ENCODE measurements around the gene EPC1.

The EPC1 gene

DNA sequence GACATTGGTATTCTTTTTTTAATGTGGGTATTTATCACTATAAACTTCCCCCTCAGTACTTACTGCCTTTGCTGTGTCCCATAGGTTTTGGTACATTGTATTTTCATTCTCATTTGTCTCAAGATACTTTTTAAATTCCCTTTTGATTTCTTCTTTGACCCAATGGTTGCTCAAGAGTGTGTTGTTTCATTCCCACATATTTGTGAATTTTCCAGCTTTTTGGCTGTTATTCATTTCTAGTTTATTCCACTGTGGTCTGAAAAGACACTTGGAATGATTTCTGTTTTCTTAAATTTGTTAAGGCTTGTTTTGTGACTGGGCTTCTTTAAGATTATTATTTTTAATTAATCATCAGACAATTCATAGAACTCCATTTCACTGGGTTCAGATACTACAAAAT, 105.0 kb downstream of the EPC1 start (continued):
- TF ChIP-seq ZNF654 (tag by site-specific recombination; IDR thresholded peaks at IDR 0.05; ENCODE audit: low read depth) (no peak), ZNF600 (tag by site-specific recombination; IDR thresholded peaks at IDR 0.05) (no peak), YY1 (tag by site-specific recombination; IDR thresholded peaks at IDR 0.05) (no peak), ZNF174 (tag by site-specific recombination; IDR thresholded peaks at IDR 0.05) (no peak), ZNF621 (tag by site-specific recombination; IDR thresholded peaks at IDR 0.05) (no peak), ZNF785 (tag by site-specific recombination; IDR thresholded peaks at IDR 0.05) (no peak), OVOL3 (tag by site-specific recombination; IDR thresholded peaks at IDR 0.05) (no peak)
- TF ChIP-seq, protein P1, sequence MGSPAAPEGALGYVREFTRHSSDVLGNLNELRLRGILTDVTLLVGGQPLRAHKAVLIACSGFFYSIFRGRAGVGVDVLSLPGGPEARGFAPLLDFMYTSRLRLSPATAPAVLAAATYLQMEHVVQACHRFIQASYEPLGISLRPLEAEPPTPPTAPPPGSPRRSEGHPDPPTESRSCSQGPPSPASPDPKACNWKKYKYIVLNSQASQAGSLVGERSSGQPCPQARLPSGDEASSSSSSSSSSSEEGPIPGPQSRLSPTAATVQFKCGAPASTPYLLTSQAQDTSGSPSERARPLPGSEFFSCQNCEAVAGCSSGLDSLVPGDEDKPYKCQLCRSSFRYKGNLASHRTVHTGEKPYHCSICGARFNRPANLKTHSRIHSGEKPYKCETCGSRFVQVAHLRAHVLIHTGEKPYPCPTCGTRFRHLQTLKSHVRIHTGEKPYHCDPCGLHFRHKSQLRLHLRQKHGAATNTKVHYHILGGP (tag by site-specific recombination; IDR thresholded peaks at IDR 0.05) = no peak
- TF ChIP-seq, protein P2, sequence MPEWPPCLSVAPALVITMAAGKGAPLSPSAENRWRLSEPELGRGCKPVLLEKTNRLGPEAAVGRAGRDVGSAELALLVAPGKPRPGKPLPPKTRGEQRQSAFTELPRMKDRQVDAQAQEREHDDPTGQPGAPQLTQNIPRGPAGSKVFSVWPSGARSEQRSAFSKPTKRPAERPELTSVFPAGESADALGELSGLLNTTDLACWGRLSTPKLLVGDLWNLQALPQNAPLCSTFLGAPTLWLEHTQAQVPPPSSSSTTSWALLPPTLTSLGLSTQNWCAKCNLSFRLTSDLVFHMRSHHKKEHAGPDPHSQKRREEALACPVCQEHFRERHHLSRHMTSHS (tag by site-specific recombination; IDR thresholded peaks at IDR 0.05) = no peak

DNA sequence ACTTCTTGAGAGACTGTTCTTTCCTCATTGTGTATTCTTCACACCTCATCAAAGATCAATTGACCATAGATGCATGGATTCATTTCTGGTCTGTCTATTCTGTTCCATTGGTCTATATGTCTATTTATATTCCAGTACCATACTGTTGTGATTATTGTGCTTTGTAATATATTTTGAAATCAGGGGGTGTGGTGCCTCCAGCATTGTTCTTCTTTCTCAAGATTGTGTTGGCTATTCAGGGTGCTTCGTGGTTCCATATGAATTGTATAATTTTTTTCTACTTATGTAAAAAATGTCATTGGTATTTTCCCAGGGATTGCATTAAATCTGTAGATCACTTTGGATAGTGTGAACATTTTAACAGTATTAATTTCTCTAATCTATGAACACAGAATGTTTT, 106.5 kb downstream of the EPC1 start:
- no peak overlapping the region for H3K27ac ChIP-seq (ENCODE audit: extremely low read depth, low read depth, low read length)
- H3K4me1 ChIP-seq (ENCODE audit: control insufficient read depth, insufficient read depth, low read length) = no peaks in the 10 kb centered on the region
- POLR2A ChIA-PET = no interaction called here
- no peaks in the 10 kb centered on the region for H3K9me3 ChIP-seq (ENCODE audit: control insufficient read depth, insufficient read depth, low read depth, low read length)
- H3K36me3 ChIP-seq (ENCODE audit: control insufficient read depth in 2 of 2, insufficient read depth in 1 of 2, low read length in 2 of 2) = no peaks in the 10 kb centered on the region
- CTCF ChIA-PET = interaction anchor here (0.7 kb wide), 1 partner anchor 105 kb away, joined by 3 read pairs; no protein-coding TSS in a partner anchor
- no peak overlapping the region for H3K4me3 ChIP-seq (ENCODE audit: low read depth, low read length)
- TF ChIP-seq ZSCAN30 (tag by site-specific recombination; IDR thresholded peaks at IDR 0.05) = no peak
- no peak for TF ChIP-seq ZNF10 (tag by site-specific recombination; IDR thresholded peaks at IDR 0.05)
- TF ChIP-seq ZNF302 (tag by site-specific recombination; IDR thresholded peaks at IDR 0.05; ENCODE audit: low read depth) = no peak

DNA sequence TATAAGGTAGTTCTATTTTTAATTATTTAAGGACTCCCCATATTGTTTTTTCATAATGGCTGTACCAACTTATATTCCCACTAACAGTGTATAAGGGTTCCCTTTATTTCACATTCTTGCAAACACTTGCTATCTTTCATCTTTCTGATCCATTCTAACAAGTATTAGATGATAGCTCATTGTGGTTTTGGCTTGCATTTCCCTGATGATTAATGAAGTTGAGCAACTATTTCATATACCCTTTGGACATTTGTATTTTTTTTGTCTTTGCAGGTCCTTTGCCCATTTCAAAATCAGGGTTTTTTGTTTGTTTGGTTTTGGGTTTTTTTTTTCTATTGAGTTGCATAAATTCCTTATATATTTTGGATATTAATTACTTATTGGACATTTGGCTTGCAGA, 107.2 kb downstream of the EPC1 start:
- Histone ChIP-seq H3K36me3 (ENCODE audit: control insufficient read depth in 2 of 2, insufficient read depth in 1 of 2, low read length in 2 of 2) (no peaks in the 10 kb centered on the region), H3K9me3 (ENCODE audit: control insufficient read depth, insufficient read depth, low read depth, low read length) (no peaks in the 10 kb centered on the region), H3K27ac (ENCODE audit: extremely low read depth, low read depth, low read length) (no peak overlapping the region), H3K4me1 (ENCODE audit: control insufficient read depth, insufficient read depth, low read length) (no peaks in the 10 kb centered on the region), H3K4me3 (ENCODE audit: low read depth, low read length) (no peak overlapping the region)
- CTCF ChIA-PET = no interaction called here
- POLR2A ChIA-PET = no interaction called here
- TF ChIP-seq ZNF239 (tag by site-specific recombination; IDR thresholded peaks at IDR 0.05) (no peak), ZNF354C (tag by site-specific recombination; IDR thresholded peaks at IDR 0.05; ENCODE audit: borderline replicate concordance, low read depth) (no peak), ZNF776 (tag by site-specific recombination; IDR thresholded peaks at IDR 0.05; ENCODE audit: borderline replicate concordance) (no peak), ZNF555 (tag by site-specific recombination; conservative IDR thresholded peaks at IDR 0.05) (no peak), ZNF404 (tag by site-specific recombination; IDR thresholded peaks at IDR 0.05) (no peak), ZNF133 (tag by site-specific recombination; IDR thresholded peaks at IDR 0.05) (no peak), ZNF626 (tag by site-specific recombination; IDR thresholded peaks at IDR 0.05) (no peak), REPIN1 (tag by site-specific recombination; IDR thresholded peaks at IDR 0.05; ENCODE audit: low read depth) (no peak), ZNF394 (tag by site-specific recombination; IDR thresholded peaks at IDR 0.05; ENCODE audit: borderline replicate concordance) (no peak), ZNF670 (tag by site-specific recombination; IDR thresholded peaks at IDR 0.05; ENCODE audit: low read depth) (no peak), RBAK (tag by site-specific recombination; IDR thresholded peaks at IDR 0.05) (no peak), HOXC10 (CRISPR knock-in tag; IDR thresholded peaks at IDR 0.05) (no peak), MEIS1 (CRISPR knock-in tag; IDR thresholded peaks at IDR 0.05; ENCODE audit: borderline replicate concordance) (no peak), ZNF571 (tag by site-specific recombination; IDR thresholded peaks at IDR 0.05) (no peak), ZNF48 (tag by site-specific recombination; IDR thresholded peaks at IDR 0.05) (no peak), ZNF549 (tag by site-specific recombination; IDR thresholded peaks at IDR 0.05) (no peak)
- TF ChIP-seq, protein P3, sequence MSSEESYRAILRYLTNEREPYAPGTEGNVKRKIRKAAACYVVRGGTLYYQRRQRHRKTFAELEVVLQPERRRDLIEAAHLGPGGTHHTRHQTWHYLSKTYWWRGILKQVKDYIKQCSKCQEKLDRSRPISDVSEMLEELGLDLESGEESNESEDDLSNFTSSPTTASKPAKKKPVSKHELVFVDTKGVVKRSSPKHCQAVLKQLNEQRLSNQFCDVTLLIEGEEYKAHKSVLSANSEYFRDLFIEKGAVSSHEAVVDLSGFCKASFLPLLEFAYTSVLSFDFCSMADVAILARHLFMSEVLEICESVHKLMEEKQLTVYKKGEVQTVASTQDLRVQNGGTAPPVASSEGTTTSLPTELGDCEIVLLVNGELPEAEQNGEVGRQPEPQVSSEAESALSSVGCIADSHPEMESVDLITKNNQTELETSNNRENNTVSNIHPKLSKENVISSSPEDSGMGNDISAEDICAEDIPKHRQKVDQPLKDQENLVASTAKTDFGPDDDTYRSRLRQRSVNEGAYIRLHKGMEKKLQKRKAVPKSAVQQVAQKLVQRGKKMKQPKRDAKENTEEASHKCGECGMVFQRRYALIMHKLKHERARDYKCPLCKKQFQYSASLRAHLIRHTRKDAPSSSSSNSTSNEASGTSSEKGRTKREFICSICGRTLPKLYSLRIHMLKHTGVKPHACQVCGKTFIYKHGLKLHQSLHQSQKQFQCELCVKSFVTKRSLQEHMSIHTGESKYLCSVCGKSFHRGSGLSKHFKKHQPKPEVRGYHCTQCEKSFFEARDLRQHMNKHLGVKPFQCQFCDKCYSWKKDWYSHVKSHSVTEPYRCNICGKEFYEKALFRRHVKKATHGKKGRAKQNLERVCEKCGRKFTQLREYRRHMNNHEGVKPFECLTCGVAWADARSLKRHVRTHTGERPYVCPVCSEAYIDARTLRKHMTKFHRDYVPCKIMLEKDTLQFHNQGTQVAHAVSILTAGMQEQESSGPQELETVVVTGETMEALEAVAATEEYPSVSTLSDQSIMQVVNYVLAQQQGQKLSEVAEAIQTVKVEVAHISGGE (tag by site-specific recombination; conservative IDR thresholded peaks at IDR 0.05; ENCODE audit: low read depth) = no peak
- TF ChIP-seq, protein P4, sequence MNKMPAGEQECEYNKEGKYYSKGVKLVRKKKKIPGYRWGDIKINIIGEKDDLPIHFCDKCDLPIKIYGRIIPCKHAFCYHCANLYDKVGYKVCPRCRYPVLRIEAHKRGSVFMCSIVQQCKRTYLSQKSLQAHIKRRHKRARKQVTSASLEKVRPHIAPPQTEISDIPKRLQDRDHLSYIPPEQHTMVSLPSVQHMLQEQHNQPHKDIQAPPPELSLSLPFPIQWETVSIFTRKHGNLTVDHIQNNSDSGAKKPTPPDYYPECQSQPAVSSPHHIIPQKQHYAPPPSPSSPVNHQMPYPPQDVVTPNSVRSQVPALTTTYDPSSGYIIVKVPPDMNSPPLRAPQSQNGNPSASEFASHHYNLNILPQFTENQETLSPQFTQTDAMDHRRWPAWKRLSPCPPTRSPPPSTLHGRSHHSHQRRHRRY (tag by site-specific recombination; IDR thresholded peaks at IDR 0.05) = no peak
